Measurements from ENCODE around the gene EFNA1. TPM values are rescaled to one million over a fixed set of nuclear protein-coding genes. Genes with fewer than 3 reads are reported as not detected.

The EFNA1 gene
- total and polyA plus RNA-seq, 2 of the 13 experiments (the other 11 are each of a cell fraction or from before 2014, with no cell fraction given), result 81.8 to 874 TPM

- no peak for TF ChIP-seq CBX2 (IDR thresholded peaks at IDR 0.05; ENCODE audit: low read depth, low read length)
- no peak for TF ChIP-seq CBX2 (CRISPR knock-in tag; IDR thresholded peaks at IDR 0.05; ENCODE audit: low read depth)
- no peak for TF ChIP-seq ZNF160 (CRISPR knock-in tag; IDR thresholded peaks at IDR 0.05)
- TF ChIP-seq ETS1 (CRISPR knock-in tag; IDR thresholded peaks at IDR 0.05), result no peak
- peak; percentile 55 for TF ChIP-seq IRF2 (CRISPR knock-in tag; IDR thresholded peaks at IDR 0.05)
- no peak for TF ChIP-seq CENPT (CRISPR knock-in tag; IDR thresholded peaks at IDR 0.05; ENCODE audit: low read depth)
- TF ChIP-seq ZFP41 (CRISPR knock-in tag; IDR thresholded peaks at IDR 0.05; ENCODE audit: borderline replicate concordance), result no peak
- peak; percentile 99 for TF ChIP-seq XRCC5 (optimal IDR thresholded peaks at IDR 0.05; ENCODE audit: low read length)
- TF ChIP-seq ZBTB49 (CRISPR knock-in tag; IDR thresholded peaks at IDR 0.05; ENCODE audit: borderline replicate concordance), result no peak
- TF ChIP-seq ZNF724P (CRISPR knock-in tag; IDR thresholded peaks at IDR 0.05; ENCODE audit: borderline replicate concordance), result peak; percentile 56; the same call in 1 of the 2 replicates
- TF ChIP-seq, protein P1, sequence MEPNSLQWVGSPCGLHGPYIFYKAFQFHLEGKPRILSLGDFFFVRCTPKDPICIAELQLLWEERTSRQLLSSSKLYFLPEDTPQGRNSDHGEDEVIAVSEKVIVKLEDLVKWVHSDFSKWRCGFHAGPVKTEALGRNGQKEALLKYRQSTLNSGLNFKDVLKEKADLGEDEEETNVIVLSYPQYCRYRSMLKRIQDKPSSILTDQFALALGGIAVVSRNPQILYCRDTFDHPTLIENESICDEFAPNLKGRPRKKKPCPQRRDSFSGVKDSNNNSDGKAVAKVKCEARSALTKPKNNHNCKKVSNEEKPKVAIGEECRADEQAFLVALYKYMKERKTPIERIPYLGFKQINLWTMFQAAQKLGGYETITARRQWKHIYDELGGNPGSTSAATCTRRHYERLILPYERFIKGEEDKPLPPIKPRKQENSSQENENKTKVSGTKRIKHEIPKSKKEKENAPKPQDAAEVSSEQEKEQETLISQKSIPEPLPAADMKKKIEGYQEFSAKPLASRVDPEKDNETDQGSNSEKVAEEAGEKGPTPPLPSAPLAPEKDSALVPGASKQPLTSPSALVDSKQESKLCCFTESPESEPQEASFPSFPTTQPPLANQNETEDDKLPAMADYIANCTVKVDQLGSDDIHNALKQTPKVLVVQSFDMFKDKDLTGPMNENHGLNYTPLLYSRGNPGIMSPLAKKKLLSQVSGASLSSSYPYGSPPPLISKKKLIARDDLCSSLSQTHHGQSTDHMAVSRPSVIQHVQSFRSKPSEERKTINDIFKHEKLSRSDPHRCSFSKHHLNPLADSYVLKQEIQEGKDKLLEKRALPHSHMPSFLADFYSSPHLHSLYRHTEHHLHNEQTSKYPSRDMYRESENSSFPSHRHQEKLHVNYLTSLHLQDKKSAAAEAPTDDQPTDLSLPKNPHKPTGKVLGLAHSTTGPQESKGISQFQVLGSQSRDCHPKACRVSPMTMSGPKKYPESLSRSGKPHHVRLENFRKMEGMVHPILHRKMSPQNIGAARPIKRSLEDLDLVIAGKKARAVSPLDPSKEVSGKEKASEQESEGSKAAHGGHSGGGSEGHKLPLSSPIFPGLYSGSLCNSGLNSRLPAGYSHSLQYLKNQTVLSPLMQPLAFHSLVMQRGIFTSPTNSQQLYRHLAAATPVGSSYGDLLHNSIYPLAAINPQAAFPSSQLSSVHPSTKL (CRISPR knock-in tag; IDR thresholded peaks at IDR 0.05), result peak; percentile 7; the same call in 1 of the 2 replicates
- TF ChIP-seq FOXJ3 (CRISPR knock-in tag; IDR thresholded peaks at IDR 0.05; ENCODE audit: borderline replicate concordance), result no peak
- TF ChIP-seq ETV6 (CRISPR knock-in tag; conservative IDR thresholded peaks at IDR 0.05), result no peak
- no peak for TF ChIP-seq RNF2 (conservative IDR thresholded peaks at IDR 0.05; ENCODE audit: low read depth)
- TF ChIP-seq, protein P2, sequence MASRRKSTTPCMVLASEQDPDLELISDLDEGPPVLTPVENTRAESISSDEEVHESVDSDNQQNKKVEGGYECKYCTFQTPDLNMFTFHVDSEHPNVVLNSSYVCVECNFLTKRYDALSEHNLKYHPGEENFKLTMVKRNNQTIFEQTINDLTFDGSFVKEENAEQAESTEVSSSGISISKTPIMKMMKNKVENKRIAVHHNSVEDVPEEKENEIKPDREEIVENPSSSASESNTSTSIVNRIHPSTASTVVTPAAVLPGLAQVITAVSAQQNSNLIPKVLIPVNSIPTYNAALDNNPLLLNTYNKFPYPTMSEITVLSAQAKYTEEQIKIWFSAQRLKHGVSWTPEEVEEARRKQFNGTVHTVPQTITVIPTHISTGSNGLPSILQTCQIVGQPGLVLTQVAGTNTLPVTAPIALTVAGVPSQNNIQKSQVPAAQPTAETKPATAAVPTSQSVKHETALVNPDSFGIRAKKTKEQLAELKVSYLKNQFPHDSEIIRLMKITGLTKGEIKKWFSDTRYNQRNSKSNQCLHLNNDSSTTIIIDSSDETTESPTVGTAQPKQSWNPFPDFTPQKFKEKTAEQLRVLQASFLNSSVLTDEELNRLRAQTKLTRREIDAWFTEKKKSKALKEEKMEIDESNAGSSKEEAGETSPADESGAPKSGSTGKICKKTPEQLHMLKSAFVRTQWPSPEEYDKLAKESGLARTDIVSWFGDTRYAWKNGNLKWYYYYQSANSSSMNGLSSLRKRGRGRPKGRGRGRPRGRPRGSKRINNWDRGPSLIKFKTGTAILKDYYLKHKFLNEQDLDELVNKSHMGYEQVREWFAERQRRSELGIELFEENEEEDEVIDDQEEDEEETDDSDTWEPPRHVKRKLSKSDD (CRISPR knock-in tag; IDR thresholded peaks at IDR 0.05; ENCODE audit: low read depth), result peak; percentile 25; the same call in 1 of the 2 replicates
- no peak for TF ChIP-seq ZNF496 (CRISPR knock-in tag; IDR thresholded peaks at IDR 0.05; ENCODE audit: insufficient replicate concordance)
- no peak for TF ChIP-seq ZNF615 (CRISPR knock-in tag; IDR thresholded peaks at IDR 0.05; ENCODE audit: borderline replicate concordance)
- TF ChIP-seq NFYC (CRISPR knock-in tag; IDR thresholded peaks at IDR 0.05), result no peak
- peak; percentile 81 for TF ChIP-seq ZSCAN31 (CRISPR knock-in tag; IDR thresholded peaks at IDR 0.05; ENCODE audit: low read depth)
Observed at GRCh38 chr1:155084722-155085503, 42.8 kb upstream of the EFNA1 start (continued).

Data from HepG2 (cell line).